Measurements from ENCODE around the gene BAZ2A.

DNA sequence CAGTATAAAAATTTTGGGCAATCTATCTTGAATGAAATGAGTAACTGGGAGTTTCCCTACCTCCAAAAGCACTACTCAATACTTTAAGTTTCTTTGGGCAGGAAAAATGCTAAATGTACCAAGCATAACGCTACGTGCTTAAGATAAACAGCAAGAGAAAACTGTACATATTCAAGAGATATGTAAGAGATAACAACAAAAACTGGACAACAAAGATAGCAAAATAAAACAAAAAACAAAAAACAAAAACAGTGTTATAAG is 38.0 kb upstream of the BAZ2A start:
- TF ChIP-seq, protein P1, sequence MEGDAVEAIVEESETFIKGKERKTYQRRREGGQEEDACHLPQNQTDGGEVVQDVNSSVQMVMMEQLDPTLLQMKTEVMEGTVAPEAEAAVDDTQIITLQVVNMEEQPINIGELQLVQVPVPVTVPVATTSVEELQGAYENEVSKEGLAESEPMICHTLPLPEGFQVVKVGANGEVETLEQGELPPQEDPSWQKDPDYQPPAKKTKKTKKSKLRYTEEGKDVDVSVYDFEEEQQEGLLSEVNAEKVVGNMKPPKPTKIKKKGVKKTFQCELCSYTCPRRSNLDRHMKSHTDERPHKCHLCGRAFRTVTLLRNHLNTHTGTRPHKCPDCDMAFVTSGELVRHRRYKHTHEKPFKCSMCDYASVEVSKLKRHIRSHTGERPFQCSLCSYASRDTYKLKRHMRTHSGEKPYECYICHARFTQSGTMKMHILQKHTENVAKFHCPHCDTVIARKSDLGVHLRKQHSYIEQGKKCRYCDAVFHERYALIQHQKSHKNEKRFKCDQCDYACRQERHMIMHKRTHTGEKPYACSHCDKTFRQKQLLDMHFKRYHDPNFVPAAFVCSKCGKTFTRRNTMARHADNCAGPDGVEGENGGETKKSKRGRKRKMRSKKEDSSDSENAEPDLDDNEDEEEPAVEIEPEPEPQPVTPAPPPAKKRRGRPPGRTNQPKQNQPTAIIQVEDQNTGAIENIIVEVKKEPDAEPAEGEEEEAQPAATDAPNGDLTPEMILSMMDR (IDR thresholded peaks at IDR 0.05; ENCODE audit: insufficient read depth, low read length) = no peak
- TF ChIP-seq POLR2AphosphoS5 (IDR thresholded peaks at IDR 0.05; ENCODE audit: low read depth) (no peak), GABPA (IDR thresholded peaks at IDR 0.05; ENCODE audit: low read depth) (no peak)

All from HL-60 (cell line).